ENCODE results near the gene NALCN.

The NALCN gene

GRCh38 chr13:101190337-101190736 is 226.0 kb downstream of the NALCN start:
- DNase-seq, result no peak

- peak; percentile 98 to 99 for DNase-seq
Measured at GRCh38 chr13:101185606-101186005, 230.7 kb downstream of the NALCN start.

- DNase-seq, result no peak
Measured at GRCh38 chr13:101181076-101181685, 235.1 kb downstream of the NALCN start.

GRCh38 chr13:101179021-101179420 is 237.3 kb downstream of the NALCN start:
- DNase-seq, result no peak

GRCh38 chr13:101178406-101178805 is 237.9 kb downstream of the NALCN start:
- DNase-seq, result no peak

- DNase-seq, result no peak
Measured at GRCh38 chr13:101170306-101170705, 246.0 kb downstream of the NALCN start.

- DNase-seq, result no peak
Measured at GRCh38 chr13:101157261-101157660, 259.0 kb downstream of the NALCN start.

GRCh38 chr13:101155920-101156319 is 260.4 kb downstream of the NALCN start:
- DNase-seq, result no peak

GRCh38 chr13:101152184-101152583 is 264.1 kb downstream of the NALCN start:
- no peak for DNase-seq

- peak; percentile 18 to 28 for DNase-seq
Measured at GRCh38 chr13:101150998-101151397, 265.3 kb downstream of the NALCN start.

GRCh38 chr13:101149735-101150384 is 266.4 kb downstream of the NALCN start:
- peak in 1 of 2 experiments; percentile 24 for DNase-seq

- no peak for DNase-seq
Measured at GRCh38 chr13:101146101-101146898, 270.0 kb downstream of the NALCN start.

- peak; percentile 12 to 66 for DNase-seq
Measured at GRCh38 chr13:101144808-101145419, 271.4 kb downstream of the NALCN start.

- no peak for DNase-seq
Measured at GRCh38 chr13:101140936-101141335, 275.4 kb downstream of the NALCN start.

- DNase-seq, result no peak
Measured at GRCh38 chr13:101140087-101140770, 276.1 kb downstream of the NALCN start.

GRCh38 chr13:101139081-101139480 is 277.2 kb downstream of the NALCN start:
- DNase-seq, result no peak

GRCh38 chr13:101127741-101128353 is 288.5 kb downstream of the NALCN start:
- peak; percentile 38 to 68 for DNase-seq

- no peak for DNase-seq
Measured at GRCh38 chr13:101123028-101123427, 293.3 kb downstream of the NALCN start.

- DNase-seq, result no peak
Measured at GRCh38 chr13:101121608-101122007, 294.7 kb downstream of the NALCN start.

GRCh38 chr13:101120007-101120406 is 296.3 kb downstream of the NALCN start:
- no peak for DNase-seq

GRCh38 chr13:101116826-101117225 is 299.5 kb downstream of the NALCN start:
- no peak for DNase-seq

GRCh38 chr13:101116341-101116740 is 300.0 kb downstream of the NALCN start:
- no peak for DNase-seq

Data from NCI-H1930 (cell line).